ENCODE results near the gene LGR5. TPM values are rescaled to one million over a fixed set of nuclear protein-coding genes. Genes with fewer than 3 reads are reported as not detected.

The LGR5 gene
- not detected in 2 replicates for total RNA-seq

DNA sequence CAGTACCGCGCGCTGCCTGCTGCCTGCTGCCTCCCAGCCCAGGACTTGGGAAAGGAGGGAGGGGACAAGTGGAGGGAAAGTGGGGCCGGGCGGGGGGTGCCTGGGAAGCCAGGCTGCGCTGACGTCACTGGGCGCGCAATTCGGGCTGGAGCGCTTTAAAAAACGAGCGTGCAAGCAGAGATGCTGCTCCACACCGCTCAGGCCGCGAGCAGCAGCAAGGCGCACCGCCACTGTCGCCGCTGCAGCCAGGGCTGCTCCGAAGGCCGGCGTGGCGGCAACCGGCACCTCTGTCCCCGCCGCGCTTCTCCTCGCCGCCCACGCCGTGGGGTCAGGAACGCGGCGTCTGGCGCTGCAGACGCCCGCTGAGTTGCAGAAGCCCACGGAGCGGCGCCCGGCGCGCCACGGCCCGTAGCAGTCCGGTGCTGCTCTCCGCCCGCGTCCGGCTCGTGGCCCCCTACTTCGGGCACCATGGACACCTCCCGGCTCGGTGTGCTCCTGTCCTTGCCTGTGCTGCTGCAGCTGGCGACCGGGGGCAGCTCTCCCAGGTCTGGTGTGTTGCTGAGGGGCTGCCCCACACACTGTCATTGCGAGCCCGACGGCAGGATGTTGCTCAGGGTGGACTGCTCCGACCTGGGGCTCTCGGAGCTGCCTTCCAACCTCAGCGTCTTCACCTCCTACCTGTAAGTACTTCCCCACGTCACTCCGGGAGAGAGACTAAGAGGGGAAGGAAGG, at the start of gene LGR5:
Gene LGR5, plus strand, starts transcription at position 186 of the 732 bp plus-strand sequence. Its CDS starts 283 bp downstream, at position 469.
- Mint-ChIP-seq H3K4me3 (peak within 1 kb of the TSS; percentile 73), H3K36me3 (ENCODE audit: low read depth) (peaks cover 2% of the 10 kb centered on the region), H3K9me3 (peaks cover 17% of the 10 kb centered on the region), H3K27me3 (peaks cover 61% of the 10 kb centered on the region), H3K4me1 (peaks cover 15% of the 10 kb centered on the region), H3K27ac (no peak within 1 kb of the TSS)
- DNase-seq, result peak; percentile 57
- intact Hi-C loops (cut with micrococcal nuclease), result no loop called here

GRCh38 chr12:71392521-71393145, 47.0 kb upstream of the LGR5 start:
- DNase-seq, result peak; percentile 59
- Mint-ChIP-seq H3K27ac (no peak overlapping the region), H3K27me3 (peaks cover 2% of the 10 kb centered on the region), H3K4me3 (no peak overlapping the region), H3K36me3 (ENCODE audit: low read depth) (no peaks in the 10 kb centered on the region), H3K4me1 (no peaks in the 10 kb centered on the region), H3K9me3 (no peaks in the 10 kb centered on the region)
- intact Hi-C loops (cut with micrococcal nuclease), result no loop called here

DNA sequence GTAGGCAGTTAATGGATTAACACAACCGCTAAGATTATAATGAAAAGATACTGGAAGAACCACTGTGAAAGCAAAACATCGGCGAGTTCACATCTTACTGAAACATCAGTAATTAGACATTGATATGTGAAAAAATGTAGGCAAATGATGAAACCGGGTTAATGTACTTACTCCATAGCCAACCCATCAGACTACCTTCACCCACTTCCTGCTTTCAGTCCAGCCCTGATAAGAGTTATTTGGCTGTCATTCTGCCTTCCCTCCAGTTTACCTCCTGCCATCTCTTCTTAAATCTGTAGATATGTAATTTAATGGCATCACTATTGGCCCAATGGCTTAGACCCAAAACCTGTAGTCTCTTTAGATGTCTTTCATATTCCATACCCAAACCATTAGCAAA, 46.0 kb upstream of the LGR5 start:
- Mint-ChIP-seq H3K4me3 (no peak overlapping the region), H3K4me1 (no peaks in the 10 kb centered on the region), H3K9me3 (no peaks in the 10 kb centered on the region), H3K27me3 (peaks cover 2% of the 10 kb centered on the region), H3K36me3 (ENCODE audit: low read depth) (no peaks in the 10 kb centered on the region), H3K27ac (no peak overlapping the region)
- DNase-seq, result no peak
- intact Hi-C loops (cut with micrococcal nuclease), result no loop called here

DNA sequence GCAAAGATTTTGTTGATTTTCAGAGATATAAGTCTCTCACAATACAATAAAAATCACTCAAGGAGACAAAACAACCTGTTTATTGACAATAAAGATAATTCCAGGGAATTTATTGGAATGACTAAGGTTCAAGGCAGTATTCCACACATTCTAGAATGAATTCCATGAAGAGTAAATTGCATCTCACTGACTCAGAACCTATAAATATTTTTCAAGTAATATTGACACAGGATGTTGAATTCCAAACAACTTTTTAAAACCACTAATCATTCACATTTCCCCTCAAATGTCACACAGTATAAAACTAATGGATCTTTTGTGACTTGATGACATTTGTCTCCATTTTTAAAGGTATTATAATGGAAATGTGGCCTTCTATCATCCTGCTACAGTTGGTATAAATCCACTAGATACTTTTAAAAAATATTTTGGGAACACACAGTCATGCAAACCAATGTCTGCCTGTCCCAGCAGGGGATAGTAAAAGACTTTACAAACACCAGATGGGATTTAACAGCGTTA, 42.1 kb upstream of the LGR5 start:
- Mint-ChIP-seq H3K27ac (no peak overlapping the region), H3K9me3 (no peaks in the 10 kb centered on the region)

GRCh38 chr12:71399197-71399596, 40.4 kb upstream of the LGR5 start:
- Mint-ChIP-seq H3K4me1 (no peaks in the 10 kb centered on the region), H3K4me3 (no peak overlapping the region), H3K9me3 (no peaks in the 10 kb centered on the region), H3K36me3 (ENCODE audit: low read depth) (no peaks in the 10 kb centered on the region), H3K27ac (no peak overlapping the region), H3K27me3 (no peaks in the 10 kb centered on the region)
- intact Hi-C loops (cut with micrococcal nuclease), result no loop called here
- DNase-seq, result no peak

More for the DNA sequence above, 42.1 kb upstream of the LGR5 start:
- intact Hi-C loops (cut with micrococcal nuclease), result no loop called here
- no peak overlapping the region for H3K4me3 Mint-ChIP-seq
- no peaks in the 10 kb centered on the region for H3K4me1 Mint-ChIP-seq
- H3K36me3 Mint-ChIP-seq (ENCODE audit: low read depth), result no peaks in the 10 kb centered on the region
- no peak for DNase-seq
- no peaks in the 10 kb centered on the region for H3K27me3 Mint-ChIP-seq

GRCh38 chr12:71400481-71400880, 39.1 kb upstream of the LGR5 start:
- H3K4me3 Mint-ChIP-seq, result no peak overlapping the region
- no peaks in the 10 kb centered on the region for H3K27me3 Mint-ChIP-seq
- no peaks in the 10 kb centered on the region for H3K9me3 Mint-ChIP-seq
- no peak overlapping the region for H3K27ac Mint-ChIP-seq
- H3K4me1 Mint-ChIP-seq, result no peaks in the 10 kb centered on the region
- H3K36me3 Mint-ChIP-seq (ENCODE audit: low read depth), result no peaks in the 10 kb centered on the region
- no peak for DNase-seq
- intact Hi-C loops (cut with micrococcal nuclease), result no loop called here

- Mint-ChIP-seq H3K36me3 (ENCODE audit: low read depth) (no peaks in the 10 kb centered on the region), H3K27ac (no peak overlapping the region), H3K27me3 (no peaks in the 10 kb centered on the region), H3K9me3 (no peaks in the 10 kb centered on the region), H3K4me3 (no peak overlapping the region), H3K4me1 (no peaks in the 10 kb centered on the region)
- DNase-seq, result no peak
- intact Hi-C loops (cut with micrococcal nuclease), result no loop called here
Measured at GRCh38 chr12:71405884-71406283, 33.7 kb upstream of the LGR5 start.

DNA sequence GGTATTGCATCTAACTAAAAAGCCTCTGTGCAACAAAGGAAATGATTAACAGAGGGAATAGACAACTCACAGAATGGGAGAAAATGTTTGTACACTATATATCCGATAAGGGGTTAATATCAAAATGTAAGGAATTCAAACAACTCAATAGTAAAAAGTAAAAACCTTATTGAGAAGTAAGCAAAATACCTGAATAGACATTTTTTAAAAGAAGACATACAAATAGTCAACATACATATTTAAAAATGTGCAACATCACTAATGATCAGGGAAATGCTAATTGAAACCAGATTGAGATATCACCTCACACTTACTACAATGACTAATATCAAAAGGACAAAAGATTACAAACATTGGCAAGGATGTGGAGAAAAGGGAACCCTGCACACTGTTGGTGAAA, 31.9 kb upstream of the LGR5 start:
- Mint-ChIP-seq H3K4me1 (no peaks in the 10 kb centered on the region), H3K27ac (no peak overlapping the region), H3K9me3 (no peaks in the 10 kb centered on the region), H3K36me3 (ENCODE audit: low read depth) (no peaks in the 10 kb centered on the region), H3K4me3 (no peak overlapping the region), H3K27me3 (peaks cover 2% of the 10 kb centered on the region)
- no peak for DNase-seq
- intact Hi-C loops (cut with micrococcal nuclease), result no loop called here

GRCh38 chr12:71410844-71411243, 28.8 kb upstream of the LGR5 start:
- H3K27me3 Mint-ChIP-seq, result peaks cover 2% of the 10 kb centered on the region
- no peak for DNase-seq
- H3K4me1 Mint-ChIP-seq, result no peaks in the 10 kb centered on the region
- H3K27ac Mint-ChIP-seq, result no peak overlapping the region
- no peaks in the 10 kb centered on the region for H3K9me3 Mint-ChIP-seq
- no peaks in the 10 kb centered on the region for H3K36me3 Mint-ChIP-seq (ENCODE audit: low read depth)
- intact Hi-C loops (cut with micrococcal nuclease), result no loop called here
- H3K4me3 Mint-ChIP-seq, result no peak overlapping the region

GRCh38 chr12:71411635-71412034, 28.0 kb upstream of the LGR5 start:
- no peaks in the 10 kb centered on the region for H3K36me3 Mint-ChIP-seq (ENCODE audit: low read depth)
- peaks cover 2% of the 10 kb centered on the region for H3K27me3 Mint-ChIP-seq
- intact Hi-C loops (cut with micrococcal nuclease), result no loop called here
- no peak for DNase-seq
- no peaks in the 10 kb centered on the region for H3K9me3 Mint-ChIP-seq
- H3K4me3 Mint-ChIP-seq, result no peak overlapping the region
- no peaks in the 10 kb centered on the region for H3K4me1 Mint-ChIP-seq
- H3K27ac Mint-ChIP-seq, result no peak overlapping the region

DNA sequence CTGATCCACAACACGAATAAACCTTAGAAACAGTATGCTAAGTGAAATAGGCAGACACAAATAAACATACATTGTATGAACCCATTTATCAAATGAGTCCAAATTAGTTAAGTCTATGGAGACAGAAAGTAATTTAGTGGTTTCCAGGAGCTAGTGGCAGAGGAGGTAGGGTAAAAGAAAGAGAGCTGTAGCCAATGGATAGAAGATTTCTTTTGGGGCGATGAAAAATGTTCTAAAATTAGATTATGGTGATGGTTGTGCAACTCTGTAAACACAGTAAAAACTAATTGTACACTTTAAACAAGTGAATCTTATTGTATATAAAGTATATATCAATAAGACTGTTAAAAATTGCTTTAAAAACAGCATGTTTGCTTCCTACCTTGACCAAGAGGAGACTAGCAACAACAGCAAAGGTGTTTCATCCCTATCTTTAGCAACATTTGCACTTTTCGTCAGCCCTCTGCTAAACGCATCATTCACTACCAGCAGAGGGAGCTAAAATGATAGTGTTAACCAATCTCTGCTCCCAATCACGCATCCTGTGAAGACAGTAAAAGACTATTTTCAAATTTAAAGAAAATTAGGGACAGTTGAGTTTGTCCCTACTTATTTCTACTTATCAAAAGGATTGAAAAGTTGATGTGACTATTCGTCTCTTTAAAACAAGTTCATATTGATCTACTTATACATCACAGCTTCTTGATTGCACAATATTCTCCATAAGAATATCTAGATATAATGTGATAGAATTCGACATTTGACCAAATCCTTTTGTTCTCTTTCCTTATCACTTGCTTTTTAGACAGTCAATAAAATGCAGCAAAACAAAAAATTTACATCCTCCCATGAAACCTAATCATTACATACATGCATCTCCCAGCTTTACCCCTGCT, 24.0 kb upstream of the LGR5 start:
- Mint-ChIP-seq H3K27me3 (peaks cover 8% of the 10 kb centered on the region), H3K4me3 (no peak overlapping the region), H3K9me3 (no peaks in the 10 kb centered on the region), H3K36me3 (ENCODE audit: low read depth) (no peaks in the 10 kb centered on the region), H3K27ac (no peak overlapping the region), H3K4me1 (no peaks in the 10 kb centered on the region)
- peak; percentile 80 for DNase-seq
- intact Hi-C loops (cut with micrococcal nuclease), result loop anchor here (1.0 kb wide), 2 partner anchors 221 to 332 kb away; no protein-coding TSS in a partner anchor

- Mint-ChIP-seq H3K9me3 (no peaks in the 10 kb centered on the region), H3K4me1 (no peaks in the 10 kb centered on the region), H3K27me3 (peaks cover 6% of the 10 kb centered on the region), H3K4me3 (no peak overlapping the region), H3K27ac (no peak overlapping the region), H3K36me3 (ENCODE audit: low read depth) (no peaks in the 10 kb centered on the region)
- intact Hi-C loops (cut with micrococcal nuclease), result no loop called here
- DNase-seq, result no peak
Measured at GRCh38 chr12:71417181-71417580, 22.4 kb upstream of the LGR5 start.

DNA sequence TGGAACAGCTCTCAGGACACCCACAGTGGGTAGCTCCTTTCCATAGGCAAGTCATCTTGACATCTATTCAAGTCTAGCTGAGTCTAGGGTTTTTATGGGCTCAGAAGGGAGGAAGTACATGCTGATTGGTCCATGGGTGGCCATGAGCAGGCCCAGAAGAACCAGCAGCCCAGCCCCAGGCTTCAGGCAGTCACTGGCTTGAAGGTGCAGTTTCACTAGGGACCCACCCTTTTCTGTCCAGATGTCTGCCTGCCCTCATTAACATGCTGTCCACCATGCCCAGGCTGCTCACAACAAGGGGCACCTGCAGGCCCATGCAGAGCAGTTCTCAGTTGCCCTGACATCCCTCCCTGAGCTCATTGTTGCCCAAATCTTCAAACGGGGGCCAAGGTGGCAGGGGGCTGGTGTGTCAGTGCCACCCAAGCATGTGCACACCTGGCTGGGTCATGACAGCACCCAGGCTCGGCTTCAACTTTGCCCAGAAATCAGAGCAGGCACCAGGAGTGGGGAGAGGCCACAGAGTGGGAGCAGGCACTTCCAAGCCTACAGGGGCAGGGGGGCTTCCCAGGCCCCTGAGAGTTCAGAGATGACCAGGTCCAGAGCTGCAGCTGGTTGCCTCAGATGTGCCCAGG, 18.7 kb upstream of the LGR5 start:
- DNase-seq, result no peak
- Mint-ChIP-seq H3K36me3 (ENCODE audit: low read depth) (no peaks in the 10 kb centered on the region), H3K4me1 (no peaks in the 10 kb centered on the region), H3K27ac (no peak overlapping the region), H3K27me3 (peaks cover 21% of the 10 kb centered on the region), H3K9me3 (no peaks in the 10 kb centered on the region), H3K4me3 (no peak overlapping the region)
- intact Hi-C loops (cut with micrococcal nuclease), result no loop called here

All from activated CD4-positive, alpha-beta T cell treated with anti-CD3 and anti-CD28 coated beads, Interleukin-2, amount 10 ng/mL, durations not matched to agents 24 days and 14 days (primary cell).